ENCODE measurements around the gene GINS1. TPM values are rescaled to one million over a fixed set of nuclear protein-coding genes. Genes with fewer than 3 reads are reported as not detected.

The GINS1 gene
- total and polyA plus RNA-seq, 2 donors (not counting 1 experiment from before 2014, with no cell fraction given), result 0.61 to 2.0 TPM

DNA sequence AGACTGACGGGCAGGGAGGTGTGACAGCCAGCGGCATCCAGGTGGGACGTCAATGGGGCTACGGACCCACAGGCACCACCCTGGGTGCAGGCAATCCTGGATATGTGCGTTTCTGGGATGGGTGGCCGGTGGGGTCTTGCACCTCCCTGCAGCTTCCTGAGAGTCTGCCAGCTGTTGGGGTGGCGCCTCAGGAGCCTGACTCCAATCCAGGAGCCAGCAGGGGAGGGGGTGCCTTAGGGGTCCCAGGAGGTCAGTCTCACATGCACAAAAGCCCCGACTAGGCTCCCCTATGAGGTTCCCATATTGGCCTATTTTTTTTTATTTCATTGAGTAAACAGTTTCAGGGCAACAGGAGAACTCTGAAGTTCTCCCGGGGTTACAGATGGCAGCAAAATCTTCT is 73.3 kb downstream of the GINS1 start:
- Histone ChIP-seq H3K9me3 (ENCODE audit: control extremely low read depth in 1 of 3, control insufficient read depth in 2 of 3, insufficient read depth in 1 of 3, low read length in 2 of 3) (no peaks in the 10 kb centered on the region), H4K20me1 (ENCODE audit: control insufficient read depth, insufficient read depth, low read length, poor library complexity, severe bottlenecking) (no peaks in the 10 kb centered on the region), H2AFZ (ENCODE audit: insufficient read depth, low read depth, low read length, poor library complexity, severe bottlenecking) (no peak overlapping the region), H3K36me3 (replicated peaks in 1 of 2; ENCODE audit: control extremely low read depth in 1 of 2, control insufficient read depth in 1 of 2, extremely low read depth in 1 of 2, insufficient read depth in 2 of 2, low read length in 1 of 2) (no peaks in the 10 kb centered on the region), H3K27me3 (replicated peaks in 1 of 4; ENCODE audit: control extremely low read depth in 1 of 4, control insufficient read depth in 3 of 4, insufficient read depth in 4 of 4, low read length in 3 of 4) (no peaks in the 10 kb centered on the region), H3K27ac (ENCODE audit: low read length in 2 of 2) (no peak overlapping the region), H3K4me2 (replicated peaks; ENCODE audit: low read depth, low read length, poor library complexity, severe bottlenecking) (no peak overlapping the region), H3K9ac (ENCODE audit: low read length) (no peak overlapping the region), H3K4me3 (ENCODE audit: control extremely low read depth in 1 of 5, extremely low read depth in 1 of 5, insufficient read depth in 1 of 5, low read depth in 2 of 5, low read length in 4 of 5) (no peak overlapping the region), H3K79me2 (ENCODE audit: control insufficient read depth, insufficient read depth, low read length) (no peaks in the 10 kb centered on the region), H3K4me1 (ENCODE audit: control insufficient read depth in 2 of 2, insufficient read depth in 2 of 2, low read length in 2 of 2) (peaks cover 0 to 4% of the 10 kb centered on the region in 2 donors)
- CTCF ChIA-PET, result no interaction called here
- H3K4me3 Mint-ChIP-seq, result no peak overlapping the region
- H3K4me1 Mint-ChIP-seq, result peaks cover 4% of the 10 kb centered on the region
- TF ChIP-seq EZH2 (IDR thresholded peaks at IDR 0.05; ENCODE audit: borderline replicate concordance, insufficient read depth, low read depth, low read length, poor library complexity, severe bottlenecking) (no peak), CTCF (IDR thresholded peaks at IDR 0.05) (no peak)
- no peak for DNase-seq
- intact Hi-C loops (cut with micrococcal nuclease), result no loop called here
- 90% methylated on average over 8 of the region's 9 CpGs for WGBS (ENCODE audit: insufficient coverage)
- H3K9me3 Mint-ChIP-seq (ENCODE audit: insufficient read depth), result no peaks in the 10 kb centered on the region
- H3K27ac Mint-ChIP-seq, result no peak overlapping the region
- no peaks in the 10 kb centered on the region for H3K27me3 Mint-ChIP-seq
- ATAC-seq (ENCODE audit: low read depth), result no peak
- POLR2A ChIA-PET, result no interaction called here

DNA sequence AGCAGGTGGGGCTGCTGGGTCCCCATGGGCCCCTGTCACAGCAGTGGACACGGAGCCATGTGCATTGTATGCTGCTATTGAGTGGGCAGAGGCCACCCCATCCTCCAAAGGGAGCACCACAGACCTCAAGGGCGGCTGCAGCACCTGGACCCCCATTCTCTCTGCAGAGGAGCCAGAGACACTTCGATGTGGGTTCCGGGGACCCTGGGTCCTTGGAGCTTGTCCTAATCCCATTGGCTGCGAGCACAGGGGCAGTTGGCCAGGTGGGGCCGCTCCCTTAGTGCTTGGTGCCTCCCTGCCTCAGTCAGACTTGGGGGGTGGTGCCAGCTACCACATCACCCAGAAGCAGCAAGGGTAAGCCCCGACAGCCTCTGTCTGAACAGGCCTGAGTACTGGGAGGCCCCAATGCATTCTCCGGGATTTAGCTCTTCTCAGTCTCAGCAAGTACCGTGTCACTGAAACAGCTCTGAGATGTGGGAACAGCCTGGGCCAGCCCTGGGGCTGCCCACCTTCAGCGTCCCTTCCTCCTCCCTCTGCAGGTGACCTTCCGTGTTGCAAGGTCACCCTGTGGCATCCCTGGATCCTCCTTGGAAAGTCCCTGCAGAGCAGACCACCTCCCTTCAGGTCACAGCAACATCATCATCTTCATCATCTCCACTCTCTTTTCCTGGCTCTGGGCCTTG is 73.9 kb downstream of the GINS1 start:
- Histone ChIP-seq H3K9ac (ENCODE audit: low read length) (no peak overlapping the region), H3K79me2 (ENCODE audit: control insufficient read depth, insufficient read depth, low read length) (no peaks in the 10 kb centered on the region), H3K27ac (ENCODE audit: low read length in 2 of 2) (no peak overlapping the region), H4K20me1 (ENCODE audit: control insufficient read depth, insufficient read depth, low read length, poor library complexity, severe bottlenecking) (no peaks in the 10 kb centered on the region), H3K27me3 (replicated peaks in 1 of 4; ENCODE audit: control extremely low read depth in 1 of 4, control insufficient read depth in 3 of 4, insufficient read depth in 4 of 4, low read length in 3 of 4) (no peaks in the 10 kb centered on the region), H3K9me3 (ENCODE audit: control extremely low read depth in 1 of 3, control insufficient read depth in 2 of 3, insufficient read depth in 1 of 3, low read length in 2 of 3) (no peaks in the 10 kb centered on the region), H2AFZ (ENCODE audit: insufficient read depth, low read depth, low read length, poor library complexity, severe bottlenecking) (no peak overlapping the region), H3K4me3 (ENCODE audit: control extremely low read depth in 1 of 5, extremely low read depth in 1 of 5, insufficient read depth in 1 of 5, low read depth in 2 of 5, low read length in 4 of 5) (no peak overlapping the region), H3K36me3 (replicated peaks in 1 of 2; ENCODE audit: control extremely low read depth in 1 of 2, control insufficient read depth in 1 of 2, extremely low read depth in 1 of 2, insufficient read depth in 2 of 2, low read length in 1 of 2) (no peaks in the 10 kb centered on the region), H3K4me2 (replicated peaks; ENCODE audit: low read depth, low read length, poor library complexity, severe bottlenecking) (no peak overlapping the region), H3K4me1 (ENCODE audit: control insufficient read depth in 2 of 2, insufficient read depth in 2 of 2, low read length in 2 of 2) (peaks cover 0 to 6% of the 10 kb centered on the region in 2 donors)
- Mint-ChIP-seq H3K27ac (no peak overlapping the region), H3K4me1 (peaks cover 6% of the 10 kb centered on the region), H3K9me3 (ENCODE audit: insufficient read depth) (no peaks in the 10 kb centered on the region), H3K4me3 (no peak overlapping the region), H3K27me3 (no peaks in the 10 kb centered on the region)
- WGBS (ENCODE audit: insufficient coverage), result 90% methylated on average over 11 of the region's 11 CpGs
- intact Hi-C loops (cut with micrococcal nuclease), result no loop called here
- DNase-seq (no peak), ATAC-seq (ENCODE audit: low read depth) (no peak)
- ChIA-PET POLR2A (interaction anchor here (0.7 kb wide), 1 partner anchor 111 kb away, joined by 3 read pairs; no protein-coding TSS in a partner anchor), CTCF (no interaction called here)
- TF ChIP-seq EZH2 (IDR thresholded peaks at IDR 0.05; ENCODE audit: borderline replicate concordance, insufficient read depth, low read depth, low read length, poor library complexity, severe bottlenecking), result no peak
- no peak for TF ChIP-seq CTCF (IDR thresholded peaks at IDR 0.05)

All from B cell (primary cell).